DMS153 (cell line): ENCODE data around the gene CLDN20.

Experiments
- DNase-seq: peaks from one replicate; lab custom pipeline; 2025; lab: John Stamatoyannopoulos, UW

CLDN20 gene

DNA sequence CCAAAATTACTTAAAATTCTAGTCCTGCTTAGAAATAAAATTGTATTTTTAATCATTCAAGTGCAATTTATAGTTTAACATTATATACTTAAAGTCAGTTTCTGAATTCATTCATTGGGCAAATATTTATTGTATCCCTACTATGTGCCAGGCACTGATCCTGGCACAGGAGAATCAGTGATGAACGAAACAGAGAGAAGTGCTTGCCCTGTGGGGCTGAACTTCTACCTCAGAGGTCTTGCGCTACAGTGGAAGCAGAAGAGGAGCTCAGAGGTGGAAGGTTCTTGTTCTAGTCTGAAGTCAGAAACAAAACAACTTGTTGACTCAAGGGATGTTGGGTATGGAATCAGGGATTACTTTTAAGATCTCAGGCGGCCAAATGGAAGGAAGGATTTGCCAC is 6.0 kb downstream of the CLDN20 start:
- DNase-seq, result no peak

DNA sequence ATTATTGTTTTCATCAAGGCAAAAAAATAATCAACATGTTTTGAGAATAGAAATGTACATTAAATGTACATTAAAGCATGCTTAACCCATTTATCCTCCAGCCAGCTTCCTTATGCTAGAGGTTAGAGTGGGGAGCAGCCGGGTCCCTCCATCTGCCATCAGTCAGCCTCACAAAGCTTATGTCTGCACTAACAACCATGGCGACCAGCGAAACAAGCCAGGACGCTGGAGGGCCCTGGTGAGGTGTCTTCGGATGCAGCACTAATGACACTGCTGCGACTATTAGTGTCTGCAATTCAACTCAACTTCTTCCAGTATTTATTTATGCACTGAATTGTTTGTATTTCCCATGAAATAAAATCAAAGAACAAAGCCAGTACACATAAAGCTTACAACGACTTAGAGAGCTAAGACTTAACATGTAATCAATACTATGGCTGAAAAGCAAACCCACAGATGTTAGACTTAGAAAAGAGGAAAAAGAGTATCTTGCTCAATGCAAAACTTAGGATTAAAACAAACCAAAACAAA is 6.8 kb downstream of the CLDN20 start:
- DNase-seq, result peak; percentile 7

DNA sequence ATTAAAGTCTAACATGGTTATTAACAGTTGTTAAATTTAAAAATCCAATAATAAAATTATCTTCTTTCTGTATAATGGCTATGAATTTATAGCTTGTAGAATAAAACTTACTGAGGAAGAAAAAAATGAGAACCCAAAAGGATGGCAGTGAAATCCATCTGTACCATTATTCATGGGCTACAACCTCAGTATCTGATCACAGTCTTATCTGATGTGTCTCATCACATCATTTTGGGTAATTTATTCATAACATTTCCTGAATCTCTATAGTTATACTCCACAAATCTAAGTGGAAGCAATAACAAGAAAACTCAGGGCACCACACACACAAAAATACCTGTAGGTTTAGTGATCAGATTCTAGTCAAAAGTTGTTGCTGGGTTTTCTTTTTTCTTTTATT is 7.3 kb downstream of the CLDN20 start:
- DNase-seq, result no peak

DNA sequence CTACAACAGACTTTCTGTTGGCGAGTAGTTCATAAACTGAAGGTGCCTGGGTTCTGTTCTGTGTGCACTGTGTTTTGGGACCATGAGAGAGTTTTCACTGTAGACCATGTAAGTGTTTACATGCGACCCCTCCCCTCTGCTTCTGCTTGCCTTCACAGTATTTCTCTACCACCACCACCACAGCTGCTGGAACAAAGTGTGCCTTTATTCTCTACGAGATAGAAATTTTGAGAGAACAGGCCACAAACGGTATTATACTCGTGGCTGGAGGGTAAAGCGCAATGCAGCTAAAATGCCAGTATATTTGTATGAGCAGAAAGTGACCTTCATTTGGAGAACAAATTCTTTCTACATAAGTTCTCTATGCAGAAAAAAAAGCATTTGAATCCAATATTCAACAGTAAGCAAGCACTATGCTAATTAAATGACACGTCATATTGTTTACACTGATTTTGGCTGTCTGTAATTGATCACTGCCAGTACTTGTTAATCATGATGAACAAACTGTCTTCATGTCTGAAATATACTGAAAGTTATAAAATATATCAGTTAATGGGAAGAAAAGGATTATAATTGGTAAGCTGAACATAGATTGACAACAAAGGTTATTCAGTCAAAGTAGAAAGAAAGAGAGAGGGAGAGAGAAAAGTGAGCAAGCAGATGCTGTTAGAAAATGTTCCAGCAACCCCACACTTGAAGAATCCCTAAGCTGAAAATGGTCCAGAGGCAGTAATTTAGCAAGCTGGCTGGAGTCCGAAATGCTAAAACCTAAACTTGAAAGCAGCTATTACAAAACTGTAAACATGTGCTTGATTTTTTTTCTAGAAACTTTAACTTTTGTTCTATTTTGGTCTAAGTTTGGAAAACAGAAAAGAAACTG is 8.8 kb downstream of the CLDN20 start:
- no peak for DNase-seq

DNA sequence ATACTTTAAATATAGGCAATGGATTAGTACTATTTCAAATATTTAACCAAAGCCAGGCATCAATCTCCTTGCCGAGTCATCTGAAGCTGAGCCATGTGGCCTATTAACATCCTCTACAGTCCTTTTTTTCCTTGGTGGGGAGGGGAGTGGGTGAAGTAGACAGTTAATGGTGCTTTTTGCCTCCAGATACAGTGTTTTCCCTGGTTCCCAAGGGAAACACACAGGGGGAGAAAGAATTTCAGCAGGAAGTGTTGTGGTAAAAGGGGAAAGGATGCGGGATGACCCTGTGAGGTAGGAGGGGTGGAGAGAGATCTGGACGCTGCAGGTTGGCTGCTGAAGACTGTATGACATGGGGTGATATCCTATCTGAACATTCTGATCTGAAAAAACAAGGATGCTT is 9.6 kb downstream of the CLDN20 start:
- DNase-seq, result no peak

DNA sequence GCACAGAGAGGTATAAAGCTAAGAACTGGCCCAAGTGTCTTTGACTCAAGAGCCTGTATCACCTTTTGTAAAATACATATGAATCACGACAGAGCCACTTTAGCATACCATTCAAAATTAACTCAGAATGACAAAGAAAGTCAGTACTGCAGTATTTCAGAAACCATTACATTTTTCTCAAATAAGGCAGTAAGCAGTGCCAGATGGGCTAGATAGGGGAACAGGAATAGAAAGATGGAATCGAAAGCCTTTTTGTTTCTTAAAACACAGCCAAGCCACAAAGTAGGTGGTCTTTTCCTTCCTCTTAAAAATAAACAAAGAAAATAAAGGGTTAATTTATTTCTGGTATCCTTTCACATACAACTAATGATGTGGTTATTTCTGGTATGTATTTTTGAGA is 10.3 kb downstream of the CLDN20 start:
- DNase-seq, result no peak

DNA sequence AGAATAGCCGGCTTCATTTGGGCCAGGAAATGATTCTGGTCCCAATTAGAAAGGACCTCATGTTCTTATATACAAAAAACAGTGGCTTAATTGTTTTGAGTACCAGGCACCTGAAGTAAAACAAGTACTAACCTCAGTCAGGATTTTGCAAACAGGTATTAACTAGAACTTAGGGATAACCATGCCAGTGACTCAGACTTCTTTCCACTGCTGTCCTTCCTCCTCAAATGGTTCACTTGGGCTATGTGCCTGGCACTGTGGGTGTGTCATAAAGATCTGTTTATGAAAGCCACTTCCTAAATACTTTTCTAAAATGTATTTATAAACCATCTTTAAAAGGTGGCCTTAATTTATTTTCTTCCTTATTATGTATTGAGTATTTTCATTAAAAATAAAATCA is 10.7 kb downstream of the CLDN20 start:
- DNase-seq, result no peak

DNA sequence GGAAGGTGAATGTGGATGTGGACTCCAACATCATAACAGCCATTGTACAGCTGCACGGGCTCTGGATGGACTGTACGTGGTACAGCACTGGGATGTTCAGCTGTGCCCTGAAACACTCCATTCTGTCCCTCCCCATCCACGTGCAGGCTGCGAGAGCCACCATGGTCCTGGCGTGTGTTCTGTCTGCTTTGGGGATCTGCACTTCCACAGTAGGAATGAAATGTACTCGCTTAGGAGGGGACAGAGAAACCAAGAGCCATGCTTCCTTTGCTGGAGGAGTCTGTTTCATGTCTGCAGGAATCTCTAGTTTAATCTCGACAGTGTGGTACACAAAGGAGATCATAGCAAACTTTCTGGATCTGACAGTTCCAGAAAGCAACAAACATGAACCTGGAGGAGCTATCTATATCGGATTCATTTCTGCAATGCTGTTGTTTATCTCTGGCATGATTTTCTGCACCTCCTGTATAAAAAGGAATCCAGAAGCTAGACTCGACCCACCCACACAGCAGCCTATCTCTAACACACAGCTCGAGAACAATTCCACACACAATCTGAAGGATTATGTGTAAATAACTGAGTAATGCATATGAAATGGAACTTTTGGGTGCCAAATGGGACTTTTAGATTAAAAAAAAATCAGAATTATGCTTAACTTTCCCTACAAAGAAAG is 12.1 kb downstream of the CLDN20 start:
- no peak for DNase-seq

DNA sequence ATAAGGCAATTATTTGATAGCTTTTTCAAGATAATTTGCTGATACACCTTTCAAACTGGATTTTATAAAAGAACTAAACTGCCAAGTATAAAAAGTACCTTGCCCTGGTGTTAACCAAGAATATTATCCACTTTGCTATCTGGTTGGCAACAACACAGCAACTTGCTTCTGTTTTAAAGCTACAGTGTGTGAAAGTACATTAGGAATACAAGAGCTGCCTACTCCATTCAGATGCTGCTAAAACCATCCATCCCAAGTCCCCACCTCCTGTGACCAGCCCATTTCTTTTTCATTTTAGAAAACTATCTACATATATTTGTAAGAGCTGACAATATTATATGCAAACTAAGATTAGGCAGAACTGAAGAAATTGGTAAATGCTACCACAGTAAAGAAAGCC is 12.8 kb downstream of the CLDN20 start:
- no peak for DNase-seq

DNA sequence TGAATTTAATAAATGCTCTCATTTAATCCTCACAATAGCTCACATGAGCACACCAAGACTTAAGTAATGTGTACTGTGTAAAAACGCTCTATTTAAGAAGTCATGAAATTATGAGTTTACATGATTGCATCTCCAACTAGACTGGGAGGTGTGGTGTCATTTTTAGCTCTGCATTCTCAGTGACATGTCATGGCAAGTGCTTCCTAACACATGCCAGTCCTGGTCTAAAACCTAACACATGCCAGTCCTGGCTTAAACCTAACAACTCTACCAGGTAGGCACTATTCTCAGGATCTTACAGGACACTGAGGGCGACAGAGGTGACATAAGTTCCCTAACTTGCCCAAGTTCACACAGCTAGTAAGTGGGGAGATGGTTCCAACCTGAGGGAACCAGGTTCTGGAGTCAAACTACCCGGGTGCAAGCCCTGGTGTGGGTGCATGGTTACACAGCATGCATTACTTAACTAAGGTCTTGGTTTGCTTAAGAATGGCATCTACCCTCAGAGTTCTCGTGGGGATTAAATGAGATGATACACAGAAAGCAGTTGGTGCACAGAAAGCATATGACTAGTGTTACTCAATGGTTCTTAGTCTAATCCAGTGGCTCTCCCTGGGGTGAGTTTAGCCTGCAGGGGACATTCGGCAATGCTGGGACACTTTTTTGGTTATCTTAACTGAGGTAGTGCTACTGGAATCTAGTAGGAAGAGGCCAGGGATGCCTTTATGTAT is 14.7 kb downstream of the CLDN20 start:
- no peak for DNase-seq

DNA sequence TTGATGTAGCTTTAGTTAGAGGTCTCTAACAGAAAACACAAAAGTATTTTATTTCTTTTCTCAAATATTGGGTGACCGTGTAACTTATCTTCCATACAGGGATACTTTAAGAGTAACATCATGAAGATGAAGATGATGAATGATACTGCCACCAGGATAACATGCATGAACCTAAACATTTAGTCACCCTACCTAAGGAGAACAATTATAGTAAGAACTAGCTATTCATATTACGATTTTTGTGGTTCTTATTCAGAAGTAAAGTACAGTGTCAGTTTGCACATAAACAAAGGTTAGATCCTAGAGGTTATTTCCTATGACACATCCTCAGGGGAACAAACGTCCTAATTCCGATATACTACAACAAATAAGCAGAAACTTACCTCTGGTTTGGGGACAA is 21.0 kb downstream of the CLDN20 start:
- DNase-seq, result no peak

DNA sequence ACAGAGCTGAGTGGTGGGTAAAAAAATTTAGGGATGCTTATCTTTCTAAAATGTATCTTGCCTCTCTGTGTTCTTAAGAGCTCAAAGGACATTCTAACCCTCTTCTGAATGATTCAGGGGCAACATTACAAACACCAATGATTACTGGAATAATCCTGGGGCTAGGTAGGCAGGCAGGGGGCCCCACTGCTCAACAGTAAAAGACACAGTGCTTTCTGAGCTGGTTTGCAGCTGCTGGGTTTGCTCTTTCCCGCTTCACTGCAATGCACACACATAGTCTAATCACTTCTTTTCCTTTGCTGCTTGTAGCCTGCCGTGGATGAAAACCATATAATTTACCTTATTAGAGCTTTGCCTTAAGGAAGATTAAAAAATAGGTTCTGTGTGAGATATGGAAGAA is 23.9 kb downstream of the CLDN20 start:
- no peak for DNase-seq

DNA sequence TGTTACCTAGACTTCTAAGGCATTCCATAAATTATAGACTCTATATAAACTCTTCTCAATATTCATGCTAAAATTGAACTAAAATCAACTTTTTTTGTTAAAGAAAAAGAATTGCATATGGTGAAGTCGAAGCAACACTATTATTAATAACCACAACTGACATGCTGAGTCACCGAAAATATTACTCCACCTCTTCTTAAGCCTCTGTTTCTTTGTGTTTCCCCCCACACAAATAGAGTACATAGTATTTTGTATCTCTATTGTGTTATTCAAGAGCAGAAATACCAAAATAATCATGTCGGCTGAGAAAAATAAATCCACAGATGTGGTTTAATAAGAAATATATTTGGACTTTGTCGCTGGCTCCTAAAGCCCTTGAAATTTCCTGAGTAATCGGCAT is 26.7 kb downstream of the CLDN20 start:
- DNase-seq, result no peak

DNA sequence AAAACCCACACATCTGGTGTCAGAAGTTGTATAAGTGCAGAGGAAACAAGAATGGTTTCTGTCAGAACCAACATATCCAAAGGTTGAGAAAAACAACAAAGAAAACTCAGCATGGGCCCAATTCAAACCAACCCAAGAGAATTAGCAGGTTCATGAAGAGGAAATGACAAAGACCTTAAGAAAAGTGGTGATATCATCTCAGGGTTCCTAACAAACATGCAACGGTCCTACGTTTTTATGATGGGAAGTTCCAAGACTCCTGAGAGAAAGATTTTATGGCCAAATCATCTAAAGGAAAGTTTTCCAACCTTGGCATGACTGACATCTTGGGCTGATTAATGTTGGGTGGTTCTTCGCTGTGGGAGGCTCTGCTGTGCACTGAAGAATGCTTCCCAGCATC is 27.5 kb downstream of the CLDN20 start:
- DNase-seq, result no peak

DNA sequence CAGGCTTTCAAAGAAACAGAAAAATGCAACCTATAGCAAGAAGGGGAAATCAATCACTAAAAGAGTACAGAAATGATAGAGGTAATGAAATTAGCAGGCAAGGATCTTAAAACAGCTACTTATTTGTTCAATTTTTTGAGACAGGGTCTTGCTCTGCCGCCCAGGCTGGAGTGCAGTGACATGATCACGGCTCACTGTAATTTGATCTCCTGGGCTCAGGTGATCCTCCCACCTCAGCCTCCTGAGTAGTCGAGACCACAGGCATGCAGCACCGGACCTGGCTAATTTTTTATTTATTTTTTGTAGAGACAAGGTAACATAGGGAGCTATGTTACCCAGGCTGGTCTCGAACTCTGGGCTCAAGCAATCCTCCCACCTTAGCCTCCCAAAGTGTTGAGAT is 28.9 kb downstream of the CLDN20 start:
- no peak for DNase-seq

DNA sequence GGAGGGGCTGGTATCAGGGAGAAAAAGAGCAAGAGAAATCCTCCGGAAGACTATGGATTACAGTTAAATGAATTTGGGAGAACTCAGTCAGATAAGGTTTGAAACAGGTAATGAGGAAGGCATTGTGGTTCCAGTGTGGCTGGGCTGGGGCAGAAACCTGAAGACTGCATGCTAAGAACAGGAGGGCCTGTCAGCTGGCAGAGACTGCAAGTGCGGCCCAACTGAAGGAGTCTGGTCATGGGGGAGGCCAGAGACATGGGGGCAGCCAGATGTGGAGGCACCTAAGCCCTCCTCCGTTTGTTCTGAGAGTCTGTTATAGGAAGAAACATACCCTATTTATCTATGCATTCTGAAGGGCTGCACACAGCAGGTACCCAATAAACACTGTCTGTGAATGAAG is 33.9 kb downstream of the CLDN20 start:
- DNase-seq, result no peak

DNA sequence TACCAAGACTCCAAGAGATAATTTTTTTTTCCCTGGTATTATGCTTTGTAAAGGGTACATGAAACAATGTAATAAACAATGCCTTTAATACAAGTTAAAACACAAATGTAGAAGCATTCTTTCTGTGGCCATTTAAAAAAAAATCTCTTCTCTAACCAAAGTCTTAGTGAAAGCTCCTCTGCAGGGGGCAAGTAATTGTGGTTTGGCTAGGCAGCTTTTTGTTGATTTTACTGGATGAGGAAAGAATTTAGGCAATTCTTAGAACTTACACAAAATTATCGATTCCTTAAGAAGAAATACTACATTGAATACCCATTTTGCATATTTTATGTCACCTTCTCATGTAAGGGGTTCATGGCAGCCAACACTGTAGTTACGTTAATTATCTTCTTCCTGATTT is 38.1 kb downstream of the CLDN20 start:
- no peak for DNase-seq

DNA sequence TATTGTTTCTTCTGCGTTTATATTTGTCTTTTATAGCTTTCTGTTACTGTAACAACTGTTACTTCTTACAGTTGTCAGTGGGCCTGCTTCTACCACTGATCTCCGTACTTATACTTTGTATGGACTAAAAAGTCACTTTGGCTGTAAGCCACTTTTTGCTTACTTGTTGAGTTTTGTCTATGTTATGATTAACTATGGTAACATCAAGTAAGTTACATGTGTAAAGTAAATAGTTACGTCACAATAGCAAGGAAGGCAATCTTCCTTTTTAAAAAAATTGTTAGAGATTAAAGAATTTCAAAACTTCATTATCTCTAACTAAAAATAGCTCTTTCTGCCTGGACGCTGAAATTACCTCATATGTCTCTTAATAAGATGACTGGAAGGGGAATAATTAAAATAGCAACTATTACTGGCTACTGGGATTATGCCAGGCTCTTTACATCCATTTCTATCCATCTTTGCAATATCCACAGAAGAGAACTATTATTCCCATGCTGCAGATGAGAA is 39.6 kb downstream of the CLDN20 start:
- no peak for DNase-seq

DNA sequence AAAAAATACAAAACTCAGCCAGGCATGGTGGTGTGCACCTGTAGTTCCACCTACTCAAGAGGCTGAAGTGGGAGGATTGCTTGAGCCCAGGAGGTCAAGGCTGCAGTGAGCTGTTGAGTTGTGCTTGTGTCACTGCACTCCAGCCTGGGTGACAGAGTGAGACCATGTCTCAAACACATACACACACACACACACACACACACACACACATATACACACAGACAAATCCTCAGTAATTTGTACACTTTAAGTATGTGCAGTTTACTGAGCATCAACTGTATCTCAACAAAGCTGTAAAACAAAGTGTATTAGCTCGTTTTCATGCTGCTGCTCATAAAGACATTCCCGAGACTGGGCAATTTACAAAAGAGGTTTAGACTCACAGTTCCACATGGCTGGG is 43.1 kb downstream of the CLDN20 start:
- no peak for DNase-seq

DNA sequence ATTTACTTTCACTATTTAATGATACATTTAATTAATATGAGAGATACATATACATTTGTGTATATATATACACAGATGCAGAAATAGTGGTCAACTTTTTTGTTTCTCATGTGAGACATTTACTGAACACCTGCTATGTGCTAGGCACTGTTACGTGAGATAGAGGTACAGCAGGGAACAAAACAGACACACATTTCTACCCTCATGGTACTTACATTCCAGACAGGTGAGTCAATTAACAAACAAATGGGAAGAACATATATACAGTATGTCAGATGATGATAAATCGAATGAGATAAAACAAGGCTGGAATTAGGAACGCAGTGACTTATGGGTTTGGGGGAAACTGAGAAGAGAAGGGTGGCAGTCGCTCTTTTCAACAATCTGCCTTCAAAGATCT is 45.3 kb downstream of the CLDN20 start:
- no peak for DNase-seq

DNA sequence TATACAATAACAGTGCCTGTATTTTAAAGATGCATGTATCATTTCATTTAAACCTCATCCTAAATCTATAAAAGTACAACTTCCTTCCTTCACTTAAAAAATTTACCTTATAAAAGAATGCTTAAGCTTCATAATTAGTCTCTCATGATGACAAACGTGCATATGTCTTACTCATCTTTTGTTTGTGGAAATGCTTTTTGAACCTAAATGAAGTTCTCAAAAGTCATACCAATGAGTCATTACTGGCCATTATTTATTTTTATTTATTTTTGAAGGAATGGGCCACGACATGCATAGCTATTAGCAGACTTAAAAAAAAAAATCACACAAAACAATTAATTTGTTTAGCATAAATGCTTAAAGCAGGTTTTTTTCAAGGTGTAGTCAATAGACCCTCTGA is 46.8 kb downstream of the CLDN20 start:
- no peak for DNase-seq

DNA sequence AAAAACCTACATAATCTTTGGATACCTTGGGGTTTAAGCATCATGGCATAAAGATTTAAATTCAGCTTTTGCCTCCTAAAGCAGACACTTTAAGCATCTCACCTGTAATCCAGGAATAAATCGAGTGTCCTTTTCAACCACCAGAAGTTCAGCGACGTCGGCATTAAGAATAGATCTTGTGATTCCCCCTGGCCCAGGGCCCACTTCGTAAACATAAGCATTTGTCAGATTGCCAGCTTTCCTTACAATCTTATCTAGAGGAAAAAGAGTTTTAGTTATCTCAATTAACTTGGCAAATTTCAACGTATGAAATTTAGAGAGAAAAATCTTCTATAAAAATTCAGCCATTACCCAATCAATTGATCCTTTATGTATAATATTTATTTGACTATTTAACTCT is 47.3 kb downstream of the CLDN20 start:
- no peak for DNase-seq

DNA sequence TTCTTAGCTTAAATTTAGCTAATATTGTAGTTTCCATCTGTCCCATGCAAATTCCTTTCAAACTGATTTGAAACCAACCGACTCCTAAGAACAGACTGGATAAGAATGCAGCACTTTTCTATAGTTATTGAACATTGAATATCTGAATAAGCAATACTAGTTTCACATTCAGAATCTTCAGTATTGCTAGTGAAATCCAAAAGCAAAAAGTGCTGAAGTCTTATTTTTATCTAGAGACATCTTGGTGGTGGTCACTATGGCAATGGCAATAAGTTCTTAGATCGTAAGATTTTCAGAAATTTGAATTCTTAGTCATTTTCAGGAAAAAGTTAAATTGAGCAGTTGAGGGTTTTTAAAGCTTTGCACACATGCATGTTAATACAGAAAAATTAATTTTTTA is 47.8 kb downstream of the CLDN20 start:
- no peak for DNase-seq
